Suprapubic skin (tissue), 4 donors: ENCODE measurements around the gene CAMTA1. TPM values are rescaled to one million over a fixed set of nuclear protein-coding genes. Genes with fewer than 3 reads are reported as not detected.

Source experiments
- DNase-seq, 2 donors: peaks; one replicate each; pipeline ENCODE4 v3.0.0-alpha.2; 2019; ENCODE audit warnings: low spot score in 2 of 2
- H3K27ac ChIP-seq: fragments of 200-600 bp; sonication (generic); one replicate; pipeline ENCODE4 v1.5.1; 2019
- H3K27me3 ChIP-seq: fragments of 200-600 bp; sonication (generic); one replicate; pipeline ENCODE4 v1.5.1; 2019
- H3K36me3 ChIP-seq: fragments of 200-600 bp; sonication (generic); one replicate; pipeline ENCODE4 v1.5.1; 2019
- H3K4me1 ChIP-seq: fragments of 200-600 bp; sonication (generic); one replicate; pipeline ENCODE4 v1.5.1; 2019
- H3K4me3 ChIP-seq: fragments of 200-600 bp; sonication (generic); one replicate; pipeline ENCODE4 v1.5.1; 2019; ENCODE audit warnings: mild to moderate bottlenecking
- H3K9me3 ChIP-seq: fragments of 200-600 bp; sonication (generic); one replicate; pipeline ENCODE4 v1.5.1; 2019
- EP300 ChIP-seq: sonication (generic); formaldehyde crosslinking; IDR thresholded peaks from one replicate; pipeline ENCODE4 v1.6.1; 2017; ENCODE audit warnings: antibody characterized with exemption
- POLR2A ChIP-seq, 2 donors: fragments of 450-650 bp; IDR thresholded peaks; one replicate each; pipeline ENCODE4 v1.6.1; 2017; ENCODE audit warnings: antibody characterized with exemption in 2 of 2, mild to moderate bottlenecking in 2 of 2, moderate library complexity in 2 of 2
- POLR2AphosphoS5 ChIP-seq, 3 donors: sonication (generic); formaldehyde crosslinking; IDR thresholded peaks; one replicate each; pipeline ENCODE4 v1.6.1; 2017; ENCODE audit warnings: antibody characterized with exemption in 3 of 3
- WGBS: methylation state at CpG from one replicate; pipeline ENCODE4 v1.1.5; 2018; 5-methylcytosine and 5-hydroxymethylcytosine counted together
- total RNA-seq, 4 donors: library from RNA; depleted of rRNA; stranded (reverse); fragments of >200 nt; gene quantifications; one replicate each; pipeline ENCODE4 v1.1.0, GENCODE V29; 2016
- TF ChIP-seq, protein P1 (sequence below), 2 donors: fragments of 200-600 bp in 1 of 2; fragments of 450-650 bp in 1 of 2; sonication (generic) in 1 of 2; IDR thresholded peaks; one replicate each; pipeline ENCODE4 v1.5.1; 2016 to 2019; ENCODE audit warnings: antibody characterized with exemption in 2 of 2, mild to moderate bottlenecking in 1 of 2, moderate library complexity in 1 of 2

Gene CAMTA1
- total RNA-seq, 4 donors from 2014 or later: 40.4 to 54.1 (median 46.6) TPM

DNA sequence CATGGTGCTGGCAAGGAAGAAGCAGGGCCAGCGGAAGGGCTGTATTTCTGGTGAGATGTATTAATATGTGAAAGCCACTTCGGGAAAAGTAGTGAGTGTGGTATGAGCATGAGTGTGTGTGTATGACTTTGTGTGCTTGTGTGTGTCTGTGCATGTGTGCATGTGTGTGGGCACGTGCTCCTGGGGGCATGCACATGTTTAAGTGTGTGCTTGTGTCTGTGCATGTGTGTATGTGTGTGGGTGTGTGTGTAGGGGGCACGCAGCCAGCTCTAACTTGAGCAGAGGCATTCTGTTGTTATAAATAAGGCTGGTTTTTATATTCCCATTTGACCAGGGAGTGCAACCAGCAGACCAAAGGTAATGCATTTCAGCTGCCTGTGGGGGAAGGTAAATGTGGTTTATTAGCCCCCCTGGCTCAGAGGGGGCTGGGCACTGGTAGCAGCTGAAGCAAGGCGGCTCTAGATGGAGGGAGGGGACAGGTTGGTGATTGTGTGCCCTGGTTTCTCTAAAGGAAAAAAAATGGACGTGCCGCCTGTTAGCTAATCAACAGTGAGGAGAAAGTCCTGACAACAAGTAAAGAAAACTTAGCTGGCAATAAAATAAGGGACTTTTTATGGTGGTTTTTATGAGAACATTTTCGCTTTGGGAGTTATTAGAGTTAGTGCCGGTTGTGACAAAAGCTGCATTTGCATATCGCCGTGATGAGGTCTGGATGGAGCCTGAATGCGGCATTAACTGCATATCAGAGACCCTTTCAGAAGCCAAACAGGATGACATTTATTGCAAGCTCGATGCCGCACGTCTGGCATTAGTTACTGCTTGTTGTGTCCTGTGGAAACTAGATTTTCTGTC lies 180.1 kb downstream of the CAMTA1 start:
- TF ChIP-seq POLR2AphosphoS5 (IDR thresholded peaks at IDR 0.05) (no peak), EP300 (no peak), POLR2A (IDR thresholded peaks at IDR 0.05) (no peak)
- TF ChIP-seq, protein P1, sequence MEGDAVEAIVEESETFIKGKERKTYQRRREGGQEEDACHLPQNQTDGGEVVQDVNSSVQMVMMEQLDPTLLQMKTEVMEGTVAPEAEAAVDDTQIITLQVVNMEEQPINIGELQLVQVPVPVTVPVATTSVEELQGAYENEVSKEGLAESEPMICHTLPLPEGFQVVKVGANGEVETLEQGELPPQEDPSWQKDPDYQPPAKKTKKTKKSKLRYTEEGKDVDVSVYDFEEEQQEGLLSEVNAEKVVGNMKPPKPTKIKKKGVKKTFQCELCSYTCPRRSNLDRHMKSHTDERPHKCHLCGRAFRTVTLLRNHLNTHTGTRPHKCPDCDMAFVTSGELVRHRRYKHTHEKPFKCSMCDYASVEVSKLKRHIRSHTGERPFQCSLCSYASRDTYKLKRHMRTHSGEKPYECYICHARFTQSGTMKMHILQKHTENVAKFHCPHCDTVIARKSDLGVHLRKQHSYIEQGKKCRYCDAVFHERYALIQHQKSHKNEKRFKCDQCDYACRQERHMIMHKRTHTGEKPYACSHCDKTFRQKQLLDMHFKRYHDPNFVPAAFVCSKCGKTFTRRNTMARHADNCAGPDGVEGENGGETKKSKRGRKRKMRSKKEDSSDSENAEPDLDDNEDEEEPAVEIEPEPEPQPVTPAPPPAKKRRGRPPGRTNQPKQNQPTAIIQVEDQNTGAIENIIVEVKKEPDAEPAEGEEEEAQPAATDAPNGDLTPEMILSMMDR (IDR thresholded peaks at IDR 0.05): no peak
- Histone ChIP-seq H3K4me1 (peaks cover 16% of the 10 kb centered on the region), H3K4me3 (no peak overlapping the region), H3K27ac (no peak overlapping the region), H3K9me3 (no peaks in the 10 kb centered on the region), H3K27me3 (peaks cover 29% of the 10 kb centered on the region), H3K36me3 (no peaks in the 10 kb centered on the region)
- no peak for DNase-seq
- WGBS: 26% methylated on average over 15 of the region's 15 CpGs

DNA sequence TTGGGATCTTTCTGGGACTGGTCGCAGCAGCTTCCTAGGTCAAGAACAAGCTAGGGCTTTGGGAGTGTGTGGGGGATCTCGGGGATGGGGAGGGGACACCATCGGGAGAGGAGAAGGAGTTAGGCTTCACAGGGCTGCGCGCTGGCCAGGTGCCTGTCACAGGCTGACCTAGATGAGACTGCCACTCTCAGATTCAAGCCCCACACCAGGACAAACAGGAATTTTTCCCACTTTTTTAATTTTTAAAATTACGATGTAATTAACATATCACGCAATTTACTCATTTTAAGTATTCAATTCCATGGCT lies 180.6 kb downstream of the CAMTA1 start:
- Histone ChIP-seq H3K36me3 (no peaks in the 10 kb centered on the region), H3K4me1 (peaks cover 16% of the 10 kb centered on the region), H3K9me3 (no peaks in the 10 kb centered on the region), H3K4me3 (no peak overlapping the region), H3K27me3 (peaks cover 29% of the 10 kb centered on the region), H3K27ac (no peak overlapping the region)
- no peak for DNase-seq
- TF ChIP-seq POLR2AphosphoS5 (IDR thresholded peaks at IDR 0.05) (no peak), POLR2A (IDR thresholded peaks at IDR 0.05) (no peak), EP300 (no peak)
- TF ChIP-seq, protein P1 (IDR thresholded peaks at IDR 0.05): no peak
- 57% methylated on average over 7 of the region's 7 CpGs for WGBS

DNA sequence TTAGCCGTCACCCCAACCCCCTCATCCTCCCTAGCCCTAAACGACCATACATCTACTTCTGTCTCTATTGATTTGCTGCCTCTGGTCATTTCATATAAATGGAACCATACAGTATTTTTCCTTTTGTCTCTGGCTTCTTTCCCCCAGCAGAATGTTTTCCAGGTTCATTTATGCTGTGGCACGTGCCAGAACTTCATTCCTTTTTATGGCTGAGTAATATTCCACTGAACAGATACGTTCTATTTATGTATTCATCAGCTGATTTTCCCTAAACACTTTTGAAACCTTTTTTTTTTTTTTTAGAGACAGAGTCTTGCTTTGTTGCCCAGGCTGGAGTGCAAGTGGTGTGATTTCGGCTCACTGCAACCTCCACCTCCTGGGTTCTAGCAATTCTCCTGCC lies 181.1 kb downstream of the CAMTA1 start:
- no peak for DNase-seq
- H3K4me3 ChIP-seq: no peak overlapping the region
- H3K9me3 ChIP-seq: no peaks in the 10 kb centered on the region
- TF ChIP-seq POLR2AphosphoS5 (IDR thresholded peaks at IDR 0.05): no peak
- TF ChIP-seq EP300: no peak
- TF ChIP-seq POLR2A (IDR thresholded peaks at IDR 0.05): no peak
- TF ChIP-seq, protein P1 (IDR thresholded peaks at IDR 0.05): no peak
- WGBS: 91% methylated on average over 5 of the region's 5 CpGs
- peaks cover 16% of the 10 kb centered on the region for H3K4me1 ChIP-seq
- no peak overlapping the region for H3K27ac ChIP-seq
- peaks cover 29% of the 10 kb centered on the region for H3K27me3 ChIP-seq
- H3K36me3 ChIP-seq: no peaks in the 10 kb centered on the region

DNA sequence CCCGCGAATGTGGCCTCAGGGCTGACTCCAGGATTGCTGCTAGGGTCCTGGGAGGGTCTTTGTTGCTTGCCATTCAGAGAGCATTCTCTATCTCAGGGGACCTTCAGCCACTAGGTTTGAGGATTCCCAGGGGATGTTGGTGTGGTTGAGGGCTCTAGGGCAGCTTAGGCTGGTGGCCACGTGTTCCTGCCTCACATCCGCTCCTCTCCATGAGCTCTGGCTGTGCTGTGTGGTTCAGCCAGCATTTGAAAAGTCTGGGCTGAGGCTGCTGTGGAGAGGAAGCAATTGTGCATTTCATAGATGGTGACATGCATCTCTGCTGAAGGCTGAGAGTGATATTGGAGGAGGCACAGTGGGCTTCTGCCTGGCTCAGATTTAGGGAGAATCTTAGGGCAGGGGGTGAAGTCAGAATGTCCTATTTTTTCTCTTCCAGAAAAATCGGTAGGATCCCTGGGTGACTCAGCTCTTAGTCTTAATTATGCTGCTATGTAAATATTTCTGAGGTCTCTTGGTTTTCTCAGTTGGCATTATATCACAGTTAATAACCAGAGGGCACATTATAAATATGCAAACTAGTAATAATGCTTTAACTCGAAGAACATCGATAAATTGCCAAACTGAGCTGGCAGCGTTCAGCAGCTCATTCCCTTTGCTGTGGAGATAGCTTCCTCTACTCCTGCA lies 182.3 kb downstream of the CAMTA1 start:
- Histone ChIP-seq H3K4me3 (no peak overlapping the region), H3K36me3 (no peaks in the 10 kb centered on the region), H3K27me3 (peaks cover 27% of the 10 kb centered on the region), H3K9me3 (no peaks in the 10 kb centered on the region), H3K27ac (no peak overlapping the region), H3K4me1 (peaks cover 14% of the 10 kb centered on the region)
- 52% methylated on average over 8 of the region's 8 CpGs for WGBS
- DNase-seq: no peak
- TF ChIP-seq, protein P1 (IDR thresholded peaks at IDR 0.05): no peak
- TF ChIP-seq POLR2A (IDR thresholded peaks at IDR 0.05): no peak
- no peak for TF ChIP-seq POLR2AphosphoS5 (IDR thresholded peaks at IDR 0.05)
- TF ChIP-seq EP300: no peak

DNA sequence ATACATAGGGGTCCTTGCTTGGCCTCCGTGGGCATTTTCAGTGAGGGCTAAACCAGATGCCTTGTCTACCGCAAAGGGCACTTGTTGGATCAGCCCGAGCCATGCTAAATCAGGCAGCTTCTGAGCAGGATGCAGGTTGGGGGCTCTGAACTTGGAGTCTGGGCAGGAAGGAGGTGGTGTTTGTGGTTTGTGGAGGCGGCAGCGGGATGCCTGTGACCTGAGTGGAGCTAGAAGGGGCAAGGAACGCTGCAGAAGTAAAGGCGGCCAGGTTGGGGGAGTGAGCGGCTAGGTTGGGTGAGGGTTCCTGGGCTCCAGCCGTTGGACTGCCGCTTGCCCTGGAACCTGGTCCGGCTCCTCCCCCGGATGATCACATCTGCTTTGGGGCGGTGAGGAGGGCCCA lies 183.9 kb downstream of the CAMTA1 start:
- Histone ChIP-seq H3K36me3 (no peaks in the 10 kb centered on the region), H3K9me3 (no peaks in the 10 kb centered on the region), H3K27me3 (peaks cover 16% of the 10 kb centered on the region), H3K4me1 (no peaks in the 10 kb centered on the region), H3K27ac (no peak overlapping the region), H3K4me3 (no peak overlapping the region)
- no peak for DNase-seq
- 69% methylated on average over 11 of the region's 13 CpGs for WGBS
- TF ChIP-seq EP300 (no peak), POLR2AphosphoS5 (IDR thresholded peaks at IDR 0.05) (no peak), POLR2A (IDR thresholded peaks at IDR 0.05) (no peak)
- TF ChIP-seq, protein P1 (IDR thresholded peaks at IDR 0.05): no peak
